GM23248 (cell line): ENCODE data around the gene RTN4R. TPM values are rescaled to one million over a fixed set of nuclear protein-coding genes. Genes with fewer than 3 reads are reported as not detected.

ENCODE experiments used
- DNase-seq: peaks from one replicate; pipeline ENCODE4 v3.0.0-alpha.2; 2015
- H2AFZ ChIP-seq: fragments of 200-600 bp; sonication (generic); 2 replicates; pipeline ENCODE4 v1.6.1; 2016; ENCODE audit warnings: antibody characterized with exemption
- H3F3A ChIP-seq: fragments of 200-600 bp; sonication (generic); 2 replicates; pipeline ENCODE4 v1.6.1; 2016; ENCODE audit warnings: mild to moderate bottlenecking, antibody characterized with exemption, mixed run types; ENCODE audit not compliant: insufficient read depth
- H3K27ac ChIP-seq: fragments of 200-600 bp; sonication (generic); 2 replicates; pipeline ENCODE4 v1.5.1; 2016; ENCODE audit warnings: mild to moderate bottlenecking
- H3K27me3 ChIP-seq: fragments of 200-600 bp; sonication (generic); replicated peaks from 2 replicates; pipeline ENCODE4 v1.6.1; 2016; ENCODE audit warnings: mild to moderate bottlenecking; ENCODE audit not compliant: insufficient read depth
- H3K36me3 ChIP-seq: fragments of 200-600 bp; sonication (generic); 2 replicates; pipeline ENCODE4 v1.6.1; 2016; ENCODE audit warnings: low read depth, mild to moderate bottlenecking
- H3K4me1 ChIP-seq: fragments of 200-600 bp; sonication (generic); 2 replicates; pipeline ENCODE4 v1.6.1; 2016; ENCODE audit warnings: mild to moderate bottlenecking; ENCODE audit not compliant: insufficient read depth
- H3K4me2 ChIP-seq: fragments of 200-600 bp; sonication (generic); one replicate; pipeline ENCODE4 v1.6.1; 2016; ENCODE audit warnings: mild to moderate bottlenecking; ENCODE audit not compliant: unreplicated experiment
- H3K4me3 ChIP-seq: fragments of 200-600 bp; sonication (generic); 2 replicates; pipeline ENCODE4 v1.5.1; 2016; ENCODE audit warnings: mild to moderate bottlenecking
- H3K79me2 ChIP-seq: fragments of 200-600 bp; sonication (generic); 2 replicates; pipeline ENCODE4 v1.6.1; 2016; ENCODE audit warnings: mild to moderate bottlenecking; ENCODE audit not compliant: insufficient read depth
- H3K9ac ChIP-seq: fragments of 200-600 bp; sonication (generic); 2 replicates; pipeline ENCODE4 v1.6.1; 2016; ENCODE audit warnings: mild to moderate bottlenecking
- H3K9me2 ChIP-seq: fragments of 200-600 bp; sonication (generic); 2 replicates; pipeline ENCODE4 v1.6.1; 2016; ENCODE audit warnings: mixed run types, mild to moderate bottlenecking, moderate library complexity; ENCODE audit not compliant: insufficient read depth
- H3K9me3 ChIP-seq: fragments of 200-600 bp; sonication (generic); one replicate; pipeline ENCODE4 v1.6.1; 2017; ENCODE audit warnings: low read depth
- H4K20me1 ChIP-seq: fragments of 200-600 bp; sonication (generic); 2 replicates; pipeline ENCODE4 v1.6.0; 2016; ENCODE audit not compliant: insufficient read depth
- EZH2 ChIP-seq: fragments of 200-600 bp; sonication (generic); IDR thresholded peaks from 2 replicates; pipeline ENCODE4 v1.6.1; 2018; ENCODE audit warnings: antibody characterized with exemption, mild to moderate bottlenecking; ENCODE audit not compliant: insufficient read depth, poor library complexity, severe bottlenecking
- EZH2phosphoT487 ChIP-seq: fragments of 200-600 bp; sonication (generic); IDR thresholded peaks from 2 replicates; pipeline ENCODE4 v1.6.1; 2018; ENCODE audit warnings: antibody characterized with exemption, moderate library complexity, mild to moderate bottlenecking, low read depth; ENCODE audit not compliant: insufficient read depth
- WGBS, 2 experiments: methylation state at CpG; one replicate each; pipeline ENCODE4 v1.1.6; 2015 to 2017; ENCODE audit warnings: low lambda C conversion rate in 2 of 2, low coverage in 1 of 2; ENCODE audit errors: missing lambda C conversion rate in 2 of 2; 5-methylcytosine and 5-hydroxymethylcytosine counted together
- in situ Hi-C: fragments of 300-500 bp; cut with MboI; formaldehyde crosslinking; loops from 2 replicates; pipeline ENCODE4 v1.15.0; 2020
- polyA plus RNA-seq: library from polyadenylated mRNA; unstranded; fragments of >200 nt; fragmentation: Nextera tagmentation; extraction: Ambion mirVana; gene quantifications from 2 replicates; pipeline ENCODE4 v1.2.1, GENCODE V29; 2016
- total RNA-seq: library from RNA; depleted of rRNA; stranded (reverse); fragments of >200 nt; shearing (Covaris generic); gene quantifications from 2 replicates; pipeline ENCODE4 v1.2.3, GENCODE V29; 2014

RTN4R gene
- total and polyA plus RNA-seq, 2 experiments from 2014 or later = 0.25 TPM; not detected in 1

DNA sequence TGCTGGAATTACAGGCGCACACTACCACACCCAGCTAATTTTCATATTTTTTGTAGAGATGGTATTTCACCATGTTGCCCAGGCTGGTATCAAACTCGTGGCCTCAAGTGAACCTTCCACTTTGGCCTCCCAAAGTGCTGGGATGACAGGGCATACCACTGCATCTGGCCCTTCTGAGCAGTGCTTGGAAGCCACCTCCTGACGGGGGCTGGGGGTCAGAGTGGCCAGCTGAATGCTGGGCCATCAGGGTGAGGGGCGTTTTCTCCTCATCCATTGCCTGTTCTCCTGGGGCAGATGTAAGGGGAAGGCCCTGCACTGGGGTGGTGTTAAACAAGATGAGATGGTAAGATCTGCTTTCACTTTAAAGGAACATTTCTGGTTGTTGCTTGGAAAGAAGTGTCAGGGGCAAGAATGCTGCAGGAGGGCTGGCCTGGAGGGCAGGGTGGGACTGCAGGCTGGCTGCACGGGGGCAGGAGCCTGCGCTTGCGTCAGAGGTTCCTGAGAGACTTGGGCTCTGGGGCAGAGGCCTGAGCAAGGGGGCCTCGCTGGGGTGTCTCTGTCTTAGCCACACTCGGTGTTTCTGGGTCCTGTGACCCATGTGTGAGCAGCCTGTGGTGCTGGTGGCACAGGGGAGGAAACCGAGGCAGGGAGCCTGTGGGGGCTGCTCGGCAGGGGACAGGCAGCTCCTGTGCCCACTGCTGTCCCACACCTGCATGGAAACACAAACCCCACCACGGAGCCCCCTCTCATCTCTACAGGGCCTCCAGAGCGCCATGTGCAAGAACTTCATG lies 34.5 kb upstream of the RTN4R start:
- WGBS, 2 experiments = 56% methylated on average over 12 to 13 of the region's 13 CpGs
- Histone ChIP-seq H3K27me3 (no peaks in the 10 kb centered on the region; the same call in 1 of the 2 replicates), H3K79me2 (no peaks in the 10 kb centered on the region), H3K9me3 (no peaks in the 10 kb centered on the region), H3K36me3 (no peaks in the 10 kb centered on the region), H3K4me2 (no peak overlapping the region), H3K9me2 (no peaks in the 10 kb centered on the region), H4K20me1 (no peaks in the 10 kb centered on the region), H3F3A (no peaks in the 10 kb centered on the region), H3K27ac (no peak overlapping the region), H3K4me1 (no peaks in the 10 kb centered on the region), H3K4me3 (no peak overlapping the region), H2AFZ (no peak overlapping the region), H3K9ac (no peak overlapping the region)
- DNase-seq = no peak
- TF ChIP-seq EZH2 = no peak
- TF ChIP-seq EZH2phosphoT487 = no peak
- in situ Hi-C loops = no loop called here

DNA sequence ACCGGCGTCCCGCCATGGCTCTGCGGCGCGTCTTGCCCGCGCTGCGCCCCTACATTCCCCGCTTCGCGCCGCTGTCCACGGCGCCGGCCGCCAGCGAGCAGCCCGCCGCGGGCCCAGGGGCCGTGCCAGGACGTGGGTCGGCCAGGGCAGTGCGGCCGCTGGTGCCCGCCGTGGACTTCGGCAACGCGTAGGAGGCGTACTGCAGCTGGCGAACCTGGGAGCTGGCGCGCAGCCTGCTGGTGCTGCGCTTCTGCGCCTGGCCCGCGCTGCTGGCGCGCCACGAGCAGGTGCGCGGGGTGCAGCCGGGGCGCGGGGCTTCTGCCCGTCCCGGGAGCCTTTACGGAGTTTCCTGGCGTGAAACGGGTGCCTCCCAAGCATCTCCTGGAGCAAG lies 31.6 kb upstream of the RTN4R start:
- Histone ChIP-seq H3K9ac (no peak overlapping the region), H3K4me1 (no peaks in the 10 kb centered on the region), H3K4me2 (peak overlapping the region; percentile 41), H3K36me3 (no peaks in the 10 kb centered on the region), H2AFZ (peak overlapping the region; percentile 52), H4K20me1 (no peaks in the 10 kb centered on the region), H3K27me3 (no peaks in the 10 kb centered on the region; the same call in 1 of the 2 replicates), H3F3A (no peaks in the 10 kb centered on the region), H3K4me3 (peak overlapping the region; percentile 64), H3K79me2 (no peaks in the 10 kb centered on the region), H3K9me3 (no peaks in the 10 kb centered on the region), H3K9me2 (no peaks in the 10 kb centered on the region), H3K27ac (no peak overlapping the region)
- 1% methylated on average over 33 to 49 of the region's 52 CpGs for WGBS, 2 experiments
- in situ Hi-C loops = loop anchor here (25.0 kb wide), 1 partner anchor 312 kb away; no protein-coding TSS in a partner anchor
- DNase-seq = peak; percentile 57
- TF ChIP-seq EZH2 = no peak
- TF ChIP-seq EZH2phosphoT487 = no peak

DNA sequence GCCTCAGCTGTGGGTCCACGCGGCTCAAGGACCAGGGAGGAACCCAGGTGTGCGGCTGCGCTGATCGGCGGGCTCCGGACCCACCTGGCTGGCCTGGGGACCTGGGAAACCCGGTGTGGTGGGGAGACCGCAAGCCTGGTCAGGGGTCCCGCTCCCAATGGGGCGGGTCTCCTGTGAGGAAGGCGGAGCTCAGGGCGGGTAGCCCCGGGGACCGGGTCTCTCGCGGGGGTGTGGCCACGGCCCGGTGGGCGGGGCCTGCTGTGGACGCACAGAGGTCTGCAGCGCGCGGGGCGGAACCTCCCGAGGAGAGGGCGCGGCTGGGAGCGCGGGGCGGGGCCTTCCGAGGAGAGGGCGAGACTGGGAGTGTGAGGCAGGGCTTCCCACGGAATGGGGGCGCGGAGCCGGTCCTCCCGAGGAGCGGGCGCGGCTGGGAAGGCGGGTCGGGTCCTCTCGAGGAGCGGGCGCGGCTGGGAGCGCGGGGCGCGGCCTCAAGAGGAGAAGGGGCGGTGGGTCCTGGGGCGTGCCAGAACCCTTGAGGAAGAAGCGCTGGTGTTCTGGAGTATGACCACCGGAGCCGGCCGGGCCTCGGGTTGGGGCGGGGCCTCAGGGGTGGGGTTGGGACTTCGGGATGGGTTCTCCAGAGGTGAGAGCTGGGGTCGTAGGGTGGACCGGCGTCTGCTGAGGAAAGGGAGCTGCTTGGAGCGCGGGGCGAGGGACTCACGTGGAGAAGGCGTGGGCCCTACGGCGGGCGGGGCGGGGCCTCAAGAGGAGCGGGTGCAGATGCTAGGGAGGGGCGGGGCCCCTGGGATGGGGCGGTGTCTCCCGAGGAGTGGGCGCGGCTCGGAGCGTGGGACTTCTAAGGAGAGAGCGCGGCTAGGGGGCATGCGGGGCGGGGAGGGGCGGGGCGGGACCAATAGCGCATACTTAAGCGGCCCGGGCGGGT lies 31.0 kb upstream of the RTN4R start:
- TF ChIP-seq EZH2 (no peak), EZH2phosphoT487 (no peak)
- Histone ChIP-seq H2AFZ (peak overlapping the region; percentile 84), H4K20me1 (no peaks in the 10 kb centered on the region), H3K4me3 (peak overlapping the region; percentile 64), H3K4me1 (no peaks in the 10 kb centered on the region), H3F3A (no peaks in the 10 kb centered on the region), H3K9me2 (no peaks in the 10 kb centered on the region), H3K9ac (no peak overlapping the region), H3K27me3 (no peaks in the 10 kb centered on the region; the same call in 1 of the 2 replicates), H3K9me3 (no peaks in the 10 kb centered on the region), H3K36me3 (no peaks in the 10 kb centered on the region), H3K4me2 (peak overlapping the region; percentile 46), H3K79me2 (no peaks in the 10 kb centered on the region), H3K27ac (no peak overlapping the region)
- DNase-seq = peak; percentile 85
- 6 to 16% methylated on average over 23 to 73 of the region's 90 CpGs for WGBS, 2 experiments
- in situ Hi-C loops = loop anchor here (25.0 kb wide), 1 partner anchor 312 kb away; no protein-coding TSS in a partner anchor

DNA sequence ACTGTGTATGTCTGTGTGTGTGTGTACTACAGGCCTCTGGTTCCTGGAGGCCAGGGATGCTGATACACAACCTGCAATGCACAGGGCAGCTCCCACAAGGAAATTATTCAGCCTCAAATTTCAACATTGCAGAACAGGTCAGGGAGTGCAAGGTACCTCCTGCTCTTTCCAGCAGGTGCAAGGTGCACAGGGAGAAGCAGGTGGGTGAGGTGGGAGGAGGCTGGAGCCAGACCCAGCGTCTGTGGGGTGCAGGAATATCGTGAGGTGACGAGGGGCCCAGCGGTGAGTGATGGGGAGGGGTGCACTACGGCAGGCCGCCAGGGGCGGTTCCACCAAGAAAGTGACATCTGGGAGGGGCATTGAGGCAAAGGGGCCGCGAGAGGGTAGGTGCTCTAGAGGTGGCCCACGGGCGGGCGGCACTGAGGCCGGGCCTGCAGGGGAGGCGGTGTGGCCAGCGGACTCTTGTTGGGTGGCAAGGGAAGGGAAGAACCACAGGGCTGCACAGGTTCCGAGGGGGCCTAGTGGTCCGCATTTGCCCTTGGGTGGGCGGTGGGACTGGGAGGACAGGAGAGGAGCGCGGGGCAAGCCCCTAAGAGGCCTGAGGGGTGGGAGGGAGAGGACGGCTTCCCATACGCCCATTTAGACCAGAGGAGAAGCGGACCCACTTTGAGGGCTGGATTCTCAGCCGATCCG lies 30.1 kb upstream of the RTN4R start:
- WGBS, 2 experiments = 38 to 41% methylated on average over 24 to 25 of the region's 25 CpGs
- Histone ChIP-seq H3K4me2 (no peak overlapping the region), H3K9ac (no peak overlapping the region), H3K27me3 (no peaks in the 10 kb centered on the region; the same call in 1 of the 2 replicates), H4K20me1 (no peaks in the 10 kb centered on the region), H2AFZ (no peak overlapping the region), H3K4me3 (no peak overlapping the region), H3K9me2 (no peaks in the 10 kb centered on the region), H3K27ac (no peak overlapping the region), H3F3A (no peaks in the 10 kb centered on the region), H3K36me3 (no peaks in the 10 kb centered on the region), H3K9me3 (no peaks in the 10 kb centered on the region), H3K4me1 (no peaks in the 10 kb centered on the region), H3K79me2 (no peaks in the 10 kb centered on the region)
- DNase-seq = no peak
- in situ Hi-C loops = loop anchor here (25.0 kb wide), 1 partner anchor 311 kb away; no protein-coding TSS in a partner anchor
- TF ChIP-seq EZH2 (no peak), EZH2phosphoT487 (no peak)
